HCT116 (cell line): ENCODE measurements around the gene SLC37A3. TPM values are rescaled to one million over a fixed set of nuclear protein-coding genes. Genes with fewer than 3 reads are reported as not detected.

Experiments used
- ATAC-seq: fragments of 200-7000 bp; cut with Tn5 transposase; 2 replicates; pipeline ENCODE4 v1.9.1; 2020; ENCODE audit warnings: mild to moderate bottlenecking, moderate library complexity
- BruUV-seq: library from RNA; stranded (reverse); fragments of 400-500 nt; replicated peaks from 2 replicates; lab custom pipeline; 2021; lab: Mats Ljungman, UMichigan
- CTCF ChIA-PET: fragments of 300-600 bp; sonication (Branson Sonifier 250); formaldehyde crosslinking; loops from one replicate; lab custom pipeline; 2021; ENCODE audit warnings: antibody characterized with exemption; lab: Charles Lee
- POLR2A ChIA-PET: fragments of 300-600, 350-600 bp; sonication (Branson Sonifier 250); formaldehyde crosslinking; loops from one replicate; lab custom pipeline; 2021; ENCODE audit warnings: antibody characterized with exemption; lab: Charles Lee
- RAD21 ChIA-PET, 2 experiments: fragments of 300-600 bp; sonication (Branson Sonifier 250); formaldehyde crosslinking; loops; one replicate each; lab custom pipeline; 2023; ENCODE audit warnings: low total read pairs in 2 of 2; ENCODE audit not compliant: uncharacterized antibody in 2 of 2, unreplicated experiment in 2 of 2, low non-redundant PET in 1 of 2; lab: Charles Lee
- DNase-seq: peaks from one replicate; pipeline ENCODE4 v3.0.0-alpha.2; 2010; ENCODE audit warnings: low read depth, low spot score
- H2AFZ ChIP-seq: fragments of 200-600 bp; shearing (Covaris generic), sonication (generic); 2 replicates; pipeline ENCODE4 v1.6.1; 2017; ENCODE audit warnings: low read depth, mixed run types, mixed read lengths, antibody characterized with exemption, low read length; ENCODE audit not compliant: poor library complexity, severe bottlenecking
- H3K27ac ChIP-seq: 2 replicates; pipeline ENCODE4 v1.5.1; 2012; ENCODE audit warnings: low read depth, low read length
- H3K27me3 ChIP-seq: fragments of 200-600 bp; sonication (generic); 2 replicates; pipeline ENCODE4 v1.6.1; 2016; ENCODE audit warnings: mixed run types, low read length, mixed read lengths; ENCODE audit not compliant: insufficient read depth
- H3K36me3 ChIP-seq, 2 experiments: fragments of 200-500 bp in 1 of 2; fragments of 200-600 bp in 1 of 2; sonication (Bioruptor generic) in 1 of 2; sonication (generic) in 1 of 2; 2 replicates each; pipeline versions ENCODE4 v1.5.1 to v1.6.1; 2014 to 2016; ENCODE audit warnings: low read length in 2 of 2, inconsistent platforms in 1 of 2, mixed read lengths in 1 of 2, mixed run types in 1 of 2; ENCODE audit not compliant: insufficient read depth in 2 of 2, control insufficient read depth in 1 of 2
- H3K4me1 ChIP-seq, 2 experiments: fragments of 200-600 bp in 1 of 2; sonication (generic) in 1 of 2; 2 replicates each; pipeline versions ENCODE4 v1.5.1 to v1.6.1; 2012 to 2017; ENCODE audit warnings: low read length in 2 of 2, inconsistent platforms in 1 of 2, mild to moderate bottlenecking in 1 of 2, mixed read lengths in 1 of 2, mixed run types in 1 of 2, moderate library complexity in 1 of 2; ENCODE audit not compliant: insufficient read depth in 2 of 2, control insufficient read depth in 1 of 2
- H3K4me2 ChIP-seq: fragments of 200-600 bp; sonication (generic); 2 replicates; pipeline ENCODE4 v1.6.1; 2017; ENCODE audit warnings: mixed run types, low read length, mixed read lengths
- H3K4me3 ChIP-seq, 2 experiments: fragments of 200-600 bp in 1 of 2; sonication (generic) in 1 of 2; replicated peaks in 1 of 2; 2 replicates each; pipeline ENCODE4 v1.5.1; 2011 to 2016; ENCODE audit warnings: low read length in 2 of 2, control low read depth in 1 of 2, low read depth in 1 of 2, mild to moderate bottlenecking in 1 of 2, mixed read lengths in 1 of 2, mixed run types in 1 of 2
- H3K79me2 ChIP-seq: fragments of 200-600 bp; sonication (generic); 2 replicates; pipeline ENCODE4 v1.6.1; 2017; ENCODE audit warnings: mild to moderate bottlenecking, mixed run types, low read length, moderate library complexity, mixed read lengths; ENCODE audit not compliant: insufficient read depth
- H3K9ac ChIP-seq: fragments of 200-600 bp; sonication (generic); 2 replicates; pipeline ENCODE4 v1.6.1; 2016; ENCODE audit warnings: low read length, mixed read lengths
- H3K9me2 ChIP-seq: fragments of 200-600 bp; sonication (generic), shearing (Covaris generic); 2 replicates; pipeline ENCODE4 v1.6.1; 2017; ENCODE audit warnings: mixed run types, mild to moderate bottlenecking, moderate library complexity; ENCODE audit not compliant: insufficient read depth
- H3K9me3 ChIP-seq, 2 experiments: fragments of 200-500 bp in 1 of 2; fragments of 200-600 bp in 1 of 2; sonication (Bioruptor generic) in 1 of 2; sonication (generic) in 1 of 2; 2 replicates each; pipeline ENCODE4 v1.6.1; 2014 to 2017; ENCODE audit warnings: low read length in 2 of 2, mixed read lengths in 2 of 2, inconsistent platforms in 1 of 2, low read depth in 1 of 2, mild to moderate bottlenecking in 1 of 2, mixed run types in 1 of 2, moderate library complexity in 1 of 2; ENCODE audit not compliant: control insufficient read depth in 1 of 2, insufficient read depth in 1 of 2
- H4K20me1 ChIP-seq: fragments of 200-600 bp; sonication (generic), shearing (Covaris generic); 2 replicates; pipeline ENCODE4 v1.6.1; 2017; ENCODE audit warnings: mixed run types, mild to moderate bottlenecking, moderate library complexity; ENCODE audit not compliant: insufficient read depth
- ATF3 ChIP-seq: IDR thresholded peaks from 2 replicates; pipeline ENCODE4 v1.6.1; 2012
- CBX3 ChIP-seq: IDR thresholded peaks from 2 replicates; pipeline ENCODE4 v1.6.1; 2012; ENCODE audit warnings: low read depth
- CEBPB ChIP-seq: IDR thresholded peaks from 2 replicates; pipeline ENCODE4 v1.6.1; 2012; ENCODE audit warnings: low read depth
- CTCF ChIP-seq, 3 experiments: fragments of 200-600 bp in 1 of 3; sonication (generic) in 1 of 3; IDR thresholded peaks in 2 of 3; conservative IDR thresholded peaks in 1 of 3; 2 replicates each; pipeline ENCODE4 v1.5.1; 2012 to 2017; ENCODE audit warnings: low read depth in 2 of 3, low read length in 2 of 3, antibody characterized with exemption in 1 of 3, borderline replicate concordance in 1 of 3, control low read depth in 1 of 3, mild to moderate bottlenecking in 1 of 3, mixed read lengths in 1 of 3, mixed run types in 1 of 3, moderate library complexity in 1 of 3; ENCODE audit not compliant: insufficient read depth in 1 of 3
- EGR1 ChIP-seq: IDR thresholded peaks from 2 replicates; pipeline ENCODE4 v1.6.1; 2012; ENCODE audit warnings: low read depth
- ELF1 ChIP-seq: IDR thresholded peaks from 2 replicates; pipeline ENCODE4 v1.6.1; 2012; ENCODE audit warnings: low read depth, borderline replicate concordance
- EZH2phosphoT487 ChIP-seq: fragments of 200-600 bp; IDR thresholded peaks from 2 replicates; pipeline ENCODE4 v1.6.1; 2018; ENCODE audit warnings: antibody characterized with exemption, borderline replicate concordance
- FOSL1 ChIP-seq: IDR thresholded peaks from 2 replicates; pipeline ENCODE4 v1.6.1; 2012; ENCODE audit warnings: low read depth
- JUND ChIP-seq: IDR thresholded peaks from 2 replicates; pipeline ENCODE4 v1.6.1; 2012
- MAX ChIP-seq: IDR thresholded peaks from 2 replicates; pipeline ENCODE4 v1.6.1; 2012
- POLR2A ChIP-seq: IDR thresholded peaks from 2 replicates; pipeline ENCODE4 v1.7.0; 2011; ENCODE audit warnings: borderline replicate concordance; ENCODE audit not compliant: insufficient read depth, insufficient read length; ENCODE audit errors: extremely low read depth
- POLR2AphosphoS5 ChIP-seq: IDR thresholded peaks from 2 replicates; pipeline ENCODE4 v1.6.1; 2011; ENCODE audit warnings: mild to moderate bottlenecking, low read depth, low read length, moderate library complexity
- SIN3A ChIP-seq: IDR thresholded peaks from 2 replicates; pipeline ENCODE4 v1.6.1; 2012; ENCODE audit warnings: low read depth
- SRF ChIP-seq: IDR thresholded peaks from 2 replicates; pipeline ENCODE4 v1.6.1; 2012; ENCODE audit warnings: low read depth
- TCF7L2 ChIP-seq: IDR thresholded peaks from 2 replicates; pipeline ENCODE4 v1.7.0; 2011; ENCODE audit warnings: borderline replicate concordance, inconsistent platforms; ENCODE audit not compliant: insufficient read depth, insufficient read length; ENCODE audit errors: extremely low read depth
- YY1 ChIP-seq: IDR thresholded peaks from 2 replicates; pipeline ENCODE4 v1.6.1; 2011; ENCODE audit warnings: low read length, low read depth, moderate library complexity, mild to moderate bottlenecking; ENCODE audit not compliant: insufficient replicate concordance; ENCODE audit errors: extremely low read depth
- ZFX ChIP-seq: fragments of 450-650 bp; IDR thresholded peaks from 2 replicates; pipeline ENCODE4 v1.6.1; 2017
- ZNF274 ChIP-seq: fragments of 200-500 bp; sonication (Bioruptor generic); IDR thresholded peaks from 2 replicates; pipeline ENCODE4 v1.6.1; 2014; ENCODE audit warnings: mild to moderate bottlenecking, low read depth, low read length, inconsistent platforms
- intact Hi-C: fragments of 100-400 bp; cut with micrococcal nuclease; formaldehyde crosslinking; loops from 2 replicates; pipeline ENCODE4 v1.10.0; 2022
- total RNA-seq: library from RNA; stranded (reverse); gene quantifications from one replicate; pipeline ENCODE4 v1.2.1, GENCODE V29; 2021; ENCODE audit not compliant: unreplicated experiment
- TF ChIP-seq, protein P1 (sequence below): IDR thresholded peaks from 2 replicates; pipeline ENCODE4 v1.6.1; 2011; ENCODE audit warnings: mild to moderate bottlenecking, low read length, moderate library complexity; ENCODE audit not compliant: insufficient replicate concordance; ENCODE audit errors: extremely low read depth
- TF ChIP-seq, protein P2 (sequence below): IDR thresholded peaks from 2 replicates; pipeline ENCODE4 v1.6.1; 2012; ENCODE audit warnings: low read depth

SLC37A3 gene
- total RNA-seq, 1 experiment from 2014 or later = 41.8 TPM

DNA sequence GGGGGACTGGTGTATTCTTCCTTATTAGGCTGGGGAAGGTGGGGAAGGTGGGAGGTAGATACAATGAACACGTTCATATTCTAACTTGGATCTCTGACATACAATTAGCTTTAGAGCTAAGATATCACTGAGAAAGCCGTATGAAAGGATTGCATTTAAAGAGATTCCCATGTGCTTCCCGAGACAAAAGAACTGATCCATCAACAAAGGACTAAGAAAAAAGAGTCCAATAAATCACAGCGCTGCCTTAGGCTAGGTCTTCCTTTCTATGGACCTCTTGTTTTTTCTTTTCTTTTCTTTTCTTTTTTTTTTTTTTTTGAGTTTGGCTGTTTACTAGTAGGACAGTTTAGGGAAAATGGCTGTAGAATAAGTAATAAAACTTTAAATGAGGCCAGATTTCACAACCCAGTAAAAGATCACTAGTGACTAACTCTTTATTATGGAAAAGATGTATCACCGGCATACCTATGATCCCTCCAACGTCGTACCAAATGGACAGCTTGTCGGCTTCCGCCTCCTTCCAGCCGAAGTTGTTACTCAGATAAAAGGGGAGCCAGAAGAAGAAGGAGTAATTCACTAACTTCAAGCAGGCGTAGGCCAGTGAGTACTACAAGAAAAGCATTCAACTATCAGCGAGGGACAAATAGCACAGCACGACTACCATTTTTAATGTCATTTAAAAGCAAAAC lies 50.0 kb downstream of the SLC37A3 start:
- TF ChIP-seq SIN3A (no peak), ZFX (no peak), TCF7L2 (no peak), YY1 (no peak), CEBPB (no peak), SRF (no peak), POLR2AphosphoS5 (no peak), CBX3 (no peak), CTCF (IDR thresholded peaks at IDR 0.05 in 2 of 3, conservative IDR thresholded peaks at IDR 0.05 in 1 of 3; ENCODE audit: borderline replicate concordance in 1 of 3, insufficient read depth in 1 of 3, low read depth in 2 of 3, low read length in 2 of 3) (no peak), POLR2A (no peak), EZH2phosphoT487 (no peak), MAX (no peak), FOSL1 (no peak), EGR1 (no peak), ZNF274 (no peak), ELF1 (no peak), JUND (no peak), ATF3 (no peak)
- TF ChIP-seq, protein P1, sequence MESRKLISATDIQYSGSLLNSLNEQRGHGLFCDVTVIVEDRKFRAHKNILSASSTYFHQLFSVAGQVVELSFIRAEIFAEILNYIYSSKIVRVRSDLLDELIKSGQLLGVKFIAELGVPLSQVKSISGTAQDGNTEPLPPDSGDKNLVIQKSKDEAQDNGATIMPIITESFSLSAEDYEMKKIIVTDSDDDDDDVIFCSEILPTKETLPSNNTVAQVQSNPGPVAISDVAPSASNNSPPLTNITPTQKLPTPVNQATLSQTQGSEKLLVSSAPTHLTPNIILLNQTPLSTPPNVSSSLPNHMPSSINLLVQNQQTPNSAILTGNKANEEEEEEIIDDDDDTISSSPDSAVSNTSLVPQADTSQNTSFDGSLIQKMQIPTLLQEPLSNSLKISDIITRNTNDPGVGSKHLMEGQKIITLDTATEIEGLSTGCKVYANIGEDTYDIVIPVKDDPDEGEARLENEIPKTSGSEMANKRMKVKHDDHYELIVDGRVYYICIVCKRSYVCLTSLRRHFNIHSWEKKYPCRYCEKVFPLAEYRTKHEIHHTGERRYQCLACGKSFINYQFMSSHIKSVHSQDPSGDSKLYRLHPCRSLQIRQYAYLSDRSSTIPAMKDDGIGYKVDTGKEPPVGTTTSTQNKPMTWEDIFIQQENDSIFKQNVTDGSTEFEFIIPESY = no peak
- TF ChIP-seq, protein P2, sequence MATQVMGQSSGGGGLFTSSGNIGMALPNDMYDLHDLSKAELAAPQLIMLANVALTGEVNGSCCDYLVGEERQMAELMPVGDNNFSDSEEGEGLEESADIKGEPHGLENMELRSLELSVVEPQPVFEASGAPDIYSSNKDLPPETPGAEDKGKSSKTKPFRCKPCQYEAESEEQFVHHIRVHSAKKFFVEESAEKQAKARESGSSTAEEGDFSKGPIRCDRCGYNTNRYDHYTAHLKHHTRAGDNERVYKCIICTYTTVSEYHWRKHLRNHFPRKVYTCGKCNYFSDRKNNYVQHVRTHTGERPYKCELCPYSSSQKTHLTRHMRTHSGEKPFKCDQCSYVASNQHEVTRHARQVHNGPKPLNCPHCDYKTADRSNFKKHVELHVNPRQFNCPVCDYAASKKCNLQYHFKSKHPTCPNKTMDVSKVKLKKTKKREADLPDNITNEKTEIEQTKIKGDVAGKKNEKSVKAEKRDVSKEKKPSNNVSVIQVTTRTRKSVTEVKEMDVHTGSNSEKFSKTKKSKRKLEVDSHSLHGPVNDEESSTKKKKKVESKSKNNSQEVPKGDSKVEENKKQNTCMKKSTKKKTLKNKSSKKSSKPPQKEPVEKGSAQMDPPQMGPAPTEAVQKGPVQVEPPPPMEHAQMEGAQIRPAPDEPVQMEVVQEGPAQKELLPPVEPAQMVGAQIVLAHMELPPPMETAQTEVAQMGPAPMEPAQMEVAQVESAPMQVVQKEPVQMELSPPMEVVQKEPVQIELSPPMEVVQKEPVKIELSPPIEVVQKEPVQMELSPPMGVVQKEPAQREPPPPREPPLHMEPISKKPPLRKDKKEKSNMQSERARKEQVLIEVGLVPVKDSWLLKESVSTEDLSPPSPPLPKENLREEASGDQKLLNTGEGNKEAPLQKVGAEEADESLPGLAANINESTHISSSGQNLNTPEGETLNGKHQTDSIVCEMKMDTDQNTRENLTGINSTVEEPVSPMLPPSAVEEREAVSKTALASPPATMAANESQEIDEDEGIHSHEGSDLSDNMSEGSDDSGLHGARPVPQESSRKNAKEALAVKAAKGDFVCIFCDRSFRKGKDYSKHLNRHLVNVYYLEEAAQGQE = no peak
- TF ChIP-seq, all 23 proteins: peak for 0
- CTCF ChIA-PET = no interaction called here
- Histone ChIP-seq H3K4me2 (no peak overlapping the region), H3K9me2 (no peaks in the 10 kb centered on the region), H2AFZ (no peak overlapping the region), H3K4me3 (no peak overlapping the region), H3K4me1 (no peaks in the 10 kb centered on the region), H3K9ac (no peak overlapping the region), H3K36me3 (peaks cover 7 to 27% of the 10 kb centered on the region in 2 experiments; a peak in 3 of 4 replicates), H3K27me3 (no peaks in the 10 kb centered on the region), H3K9me3 (no peaks in the 10 kb centered on the region), H3K79me2 (no peaks in the 10 kb centered on the region), H3K27ac (no peak overlapping the region), H4K20me1 (no peaks in the 10 kb centered on the region)
- ATAC-seq (no peak), DNase-seq (no peak)
- intact Hi-C loops = no loop called here
- no TSS peak for BruUV-seq
- RAD21 ChIA-PET = no interaction called here
- POLR2A ChIA-PET = no interaction called here
